OCI-LY7 (cell line): ENCODE measurements around the gene ACSL4. TPM values are rescaled to one million over a fixed set of nuclear protein-coding genes. Genes with fewer than 3 reads are reported as not detected.

Experiments used
- BruUV-seq: library from RNA; stranded (reverse); fragments of 400-500 nt; replicated peaks from 2 replicates; lab custom pipeline; 2021; lab: Mats Ljungman, UMichigan
- CTCF ChIA-PET: fragments of 300-600 bp; sonication (Branson Sonifier 250); formaldehyde crosslinking; loops from one replicate; lab custom pipeline; 2022; ENCODE audit warnings: antibody characterized with exemption; ENCODE audit not compliant: unreplicated experiment; lab: Charles Lee
- POLR2A ChIA-PET: fragments of 300-600 bp; sonication (Branson Sonifier 250); formaldehyde crosslinking; loops from one replicate; lab custom pipeline; 2022; ENCODE audit warnings: antibody characterized with exemption; lab: Charles Lee
- DNase-seq: peaks from one replicate; pipeline ENCODE4 v3.0.0-alpha.2; 2015; ENCODE audit warnings: low spot score
- H2AFZ ChIP-seq: fragments of 200-600 bp; sonication (generic), shearing (Covaris generic); 2 replicates; pipeline ENCODE4 v1.6.1; 2014; ENCODE audit warnings: mild to moderate bottlenecking, antibody characterized with exemption, low read length, moderate library complexity
- H3K27ac ChIP-seq: fragments of 200-600 bp; sonication (generic); 2 replicates; pipeline ENCODE4 v1.5.1; 2014; ENCODE audit warnings: mixed run types, low read depth, mild to moderate bottlenecking, moderate library complexity, low read length, inconsistent platforms; ENCODE audit not compliant: poor library complexity, severe bottlenecking
- H3K36me3 ChIP-seq: fragments of 200-600 bp; sonication (generic); 2 replicates; pipeline ENCODE4 v1.6.1; 2014; ENCODE audit warnings: mild to moderate bottlenecking, antibody characterized with exemption, low read length, moderate library complexity, mixed read lengths; ENCODE audit not compliant: insufficient read depth
- H3K4me1 ChIP-seq: fragments of 200-600 bp; sonication (generic); 2 replicates; pipeline ENCODE4 v1.5.1; 2014; ENCODE audit warnings: mild to moderate bottlenecking, low read length; ENCODE audit not compliant: insufficient read depth, poor library complexity, severe bottlenecking
- H3K4me2 ChIP-seq: fragments of 200-600 bp; sonication (generic); 2 replicates; pipeline ENCODE4 v1.6.1; 2014; ENCODE audit warnings: mild to moderate bottlenecking, low read length
- H3K4me3 ChIP-seq: fragments of 200-600 bp; sonication (generic); 2 replicates; pipeline ENCODE4 v1.5.1; 2014; ENCODE audit warnings: mild to moderate bottlenecking, low read depth, low read length; ENCODE audit not compliant: poor library complexity, severe bottlenecking
- H3K79me2 ChIP-seq: fragments of 200-600 bp; sonication (generic); 2 replicates; pipeline ENCODE4 v1.6.1; 2016; ENCODE audit warnings: low read depth, mild to moderate bottlenecking, low read length, moderate library complexity, mixed read lengths; ENCODE audit not compliant: insufficient read depth
- H3K9me2 ChIP-seq: fragments of 200-600 bp; sonication (generic); 2 replicates; pipeline ENCODE4 v1.6.1; 2016; ENCODE audit warnings: mild to moderate bottlenecking, low read length, mixed read lengths; ENCODE audit not compliant: insufficient read depth
- H3K9me3 ChIP-seq: fragments of 200-600 bp; sonication (generic); 2 replicates; pipeline ENCODE4 v1.6.1; 2014; ENCODE audit warnings: mild to moderate bottlenecking, mixed run types, low read length, mixed read lengths
- H4K20me1 ChIP-seq: fragments of 200-600 bp; sonication (generic); 2 replicates; pipeline ENCODE4 v1.6.1; 2014; ENCODE audit warnings: mild to moderate bottlenecking, antibody characterized with exemption, low read length, moderate library complexity, mixed read lengths; ENCODE audit not compliant: insufficient read depth
- CTCF ChIP-seq: fragments of 200-600 bp; sonication (generic); conservative IDR thresholded peaks from 2 replicates; pipeline ENCODE4 v1.5.1; 2014; ENCODE audit warnings: mild to moderate bottlenecking, antibody characterized with exemption, low read length, moderate library complexity, mixed read lengths
- EZH2phosphoT487 ChIP-seq: fragments of 200-600 bp; sonication (generic); IDR thresholded peaks from 2 replicates; pipeline ENCODE4 v1.6.1; 2018; ENCODE audit warnings: low read depth, borderline replicate concordance, mild to moderate bottlenecking, mixed run types, antibody characterized with exemption, low read length, moderate library complexity, mixed read lengths
- intact Hi-C: fragments of 100-400 bp; cut with micrococcal nuclease; formaldehyde crosslinking; loops from one replicate; pipeline ENCODE4 v1.10.0; 2022; ENCODE audit not compliant: unreplicated experiment
- total RNA-seq, 2 experiments: library from RNA; depleted of rRNA in 1 of 2; stranded (reverse); fragments of >200 nt in 1 of 2; shearing (Covaris generic) in 1 of 2; gene quantifications; 2 replicates each; pipeline ENCODE4 v1.2.3, GENCODE V29; 2014 to 2022

ACSL4 gene
- total RNA-seq, 2 experiments from 2014 or later, result 18.4 to 35.4 TPM

- Histone ChIP-seq H4K20me1 (no peaks in the 10 kb centered on the region), H2AFZ (no peak overlapping the region), H3K4me3 (no peak overlapping the region), H3K36me3 (no peaks in the 10 kb centered on the region), H3K9me2 (no peaks in the 10 kb centered on the region), H3K79me2 (no peaks in the 10 kb centered on the region), H3K4me2 (no peak overlapping the region), H3K27ac (no peak overlapping the region), H3K9me3 (no peaks in the 10 kb centered on the region), H3K4me1 (no peaks in the 10 kb centered on the region)
- CTCF ChIA-PET, result no interaction called here
- no peak for TF ChIP-seq EZH2phosphoT487
- no peak for TF ChIP-seq CTCF
- POLR2A ChIA-PET, result no interaction called here
- no TSS peak for BruUV-seq
- no peak for DNase-seq
- intact Hi-C loops, result no loop called here
Observed at GRCh38 chrX:109770780-109771179, 37.7 kb upstream of the ACSL4 start.

GRCh38 chrX:109760922-109761250 is 27.8 kb upstream of the ACSL4 start:
- no peak overlapping the region for H3K4me2 ChIP-seq
- no peak overlapping the region for H3K4me3 ChIP-seq
- intact Hi-C loops, result no loop called here
- no peak for TF ChIP-seq CTCF
- no peak for TF ChIP-seq EZH2phosphoT487
- POLR2A ChIA-PET, result no interaction called here
- H4K20me1 ChIP-seq, result no peaks in the 10 kb centered on the region
- no peak overlapping the region for H2AFZ ChIP-seq
- no peak for DNase-seq
- H3K79me2 ChIP-seq, result no peaks in the 10 kb centered on the region
- no TSS peak for BruUV-seq
- CTCF ChIA-PET, result no interaction called here
- no peaks in the 10 kb centered on the region for H3K4me1 ChIP-seq
- no peaks in the 10 kb centered on the region for H3K9me3 ChIP-seq
- H3K27ac ChIP-seq, result no peak overlapping the region
- H3K9me2 ChIP-seq, result no peaks in the 10 kb centered on the region
- H3K36me3 ChIP-seq, result no peaks in the 10 kb centered on the region

- H3K4me2 ChIP-seq, result no peak overlapping the region
- TF ChIP-seq CTCF, result no peak
- H2AFZ ChIP-seq, result no peak overlapping the region
- ChIA-PET POLR2A (no interaction called here), CTCF (no interaction called here)
- intact Hi-C loops, result no loop called here
- H3K9me3 ChIP-seq, result no peaks in the 10 kb centered on the region
- no peaks in the 10 kb centered on the region for H3K36me3 ChIP-seq
- no peaks in the 10 kb centered on the region for H4K20me1 ChIP-seq
- no peaks in the 10 kb centered on the region for H3K4me1 ChIP-seq
- no peak overlapping the region for H3K4me3 ChIP-seq
- no peaks in the 10 kb centered on the region for H3K79me2 ChIP-seq
- no TSS peak for BruUV-seq
- no peak overlapping the region for H3K27ac ChIP-seq
- no peak for DNase-seq
- H3K9me2 ChIP-seq, result no peaks in the 10 kb centered on the region
Observed at GRCh38 chrX:109760209-109760921, 27.3 kb upstream of the ACSL4 start.
